ENCODE data around the gene TOMM40. TPM values are rescaled to one million over a fixed set of nuclear protein-coding genes. Genes with fewer than 3 reads are reported as not detected.

Gene TOMM40
- total and polyA plus RNA-seq, 2 of the 13 experiments (the other 11 are each of a cell fraction or from before 2014, with no cell fraction given), result 72.0 to 110 TPM

GRCh38 chr19:44856421-44857083 is 34.5 kb upstream of the TOMM40 start (continued):
- no peak for TF ChIP-seq NAIF1 (CRISPR knock-in tag; IDR thresholded peaks at IDR 0.05; ENCODE audit: borderline replicate concordance)
- TF ChIP-seq, protein P1, sequence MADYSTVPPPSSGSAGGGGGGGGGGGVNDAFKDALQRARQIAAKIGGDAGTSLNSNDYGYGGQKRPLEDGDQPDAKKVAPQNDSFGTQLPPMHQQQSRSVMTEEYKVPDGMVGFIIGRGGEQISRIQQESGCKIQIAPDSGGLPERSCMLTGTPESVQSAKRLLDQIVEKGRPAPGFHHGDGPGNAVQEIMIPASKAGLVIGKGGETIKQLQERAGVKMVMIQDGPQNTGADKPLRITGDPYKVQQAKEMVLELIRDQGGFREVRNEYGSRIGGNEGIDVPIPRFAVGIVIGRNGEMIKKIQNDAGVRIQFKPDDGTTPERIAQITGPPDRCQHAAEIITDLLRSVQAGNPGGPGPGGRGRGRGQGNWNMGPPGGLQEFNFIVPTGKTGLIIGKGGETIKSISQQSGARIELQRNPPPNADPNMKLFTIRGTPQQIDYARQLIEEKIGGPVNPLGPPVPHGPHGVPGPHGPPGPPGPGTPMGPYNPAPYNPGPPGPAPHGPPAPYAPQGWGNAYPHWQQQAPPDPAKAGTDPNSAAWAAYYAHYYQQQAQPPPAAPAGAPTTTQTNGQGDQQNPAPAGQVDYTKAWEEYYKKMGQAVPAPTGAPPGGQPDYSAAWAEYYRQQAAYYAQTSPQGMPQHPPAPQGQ (CRISPR knock-in tag; IDR thresholded peaks at IDR 0.05; ENCODE audit: borderline replicate concordance), result no peak
- no peak for TF ChIP-seq TAF15 (IDR thresholded peaks at IDR 0.05; ENCODE audit: low read depth, low read length, poor library complexity, severe bottlenecking)
- TF ChIP-seq SP140L (CRISPR knock-in tag; IDR thresholded peaks at IDR 0.05; ENCODE audit: borderline replicate concordance), result no peak
- TF ChIP-seq ZNF792 (CRISPR knock-in tag; IDR thresholded peaks at IDR 0.05), result no peak
- no peak for TF ChIP-seq ZNF839 (CRISPR knock-in tag; IDR thresholded peaks at IDR 0.05; ENCODE audit: borderline replicate concordance)
- no peak for TF ChIP-seq MAFG (CRISPR knock-in tag; IDR thresholded peaks at IDR 0.05)
- no peak for TF ChIP-seq ZNF260 (CRISPR knock-in tag; IDR thresholded peaks at IDR 0.05; ENCODE audit: borderline replicate concordance, low read depth)
- TF ChIP-seq MTA3 (CRISPR knock-in tag; IDR thresholded peaks at IDR 0.05), result no peak
- no peak for TF ChIP-seq AFF4 (CRISPR knock-in tag; IDR thresholded peaks at IDR 0.05)
- 0 out of 2 replicates have a peak, but pooled peaks have one; percentile 19 for TF ChIP-seq TFE3 (CRISPR knock-in tag; IDR thresholded peaks at IDR 0.05)
- TF ChIP-seq MED8 (CRISPR knock-in tag; IDR thresholded peaks at IDR 0.05; ENCODE audit: insufficient replicate concordance), result no peak
- no peak for TF ChIP-seq NBN (conservative IDR thresholded peaks at IDR 0.05)

All from HepG2 (cell line).